GM18519 (cell line): ENCODE results near the gene FAM98B.
"Not testable (repeated sequence)": the region's sequence is repeated elsewhere in the genome, so short reads cannot be mapped to it uniquely, and the experiment has no call there.

Experiments
- ATAC-seq: cut with Tn5 transposase; IDR thresholded peaks from one replicate; pipeline ENCODE4 v1.9.1; 2021; ENCODE audit warnings: mild to moderate bottlenecking, moderate library complexity; ENCODE audit not compliant: unreplicated experiment, low FRiP score

The FAM98B gene

GRCh38 chr15:38453971-38454695 is at the start of gene FAM98B:
FAM98B (plus strand) TSS chr15:38454127; CDS start chr15:38454162, 35 bp downstream.
- peak; percentile 88 for ATAC-seq

GRCh38 chr15:38406436-38406835 is 47.5 kb upstream of the FAM98B start:
- no peak for ATAC-seq

- no peak for ATAC-seq
Observed at GRCh38 chr15:38408576-38408975, 45.4 kb upstream of the FAM98B start.

DNA sequence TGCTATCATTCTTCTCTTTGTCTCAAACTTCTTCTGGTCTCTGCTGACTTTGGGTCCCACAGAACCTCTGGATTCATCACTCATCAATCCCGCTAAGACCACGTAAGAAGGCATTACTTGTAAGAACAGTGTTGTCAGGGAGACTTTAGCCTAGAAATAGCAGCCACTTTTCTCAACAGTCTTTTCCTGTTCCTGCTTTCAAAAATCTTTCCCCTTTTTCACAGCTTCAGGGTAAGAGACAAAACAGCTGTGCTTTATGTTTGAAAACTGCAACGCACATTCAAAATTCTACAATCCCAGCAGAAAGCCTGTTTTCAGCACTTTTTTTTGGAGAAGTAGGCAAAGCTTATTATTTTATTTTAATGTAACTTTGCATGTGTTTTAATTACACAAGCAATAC is 42.0 kb upstream of the FAM98B start:
- ATAC-seq: no peak

DNA sequence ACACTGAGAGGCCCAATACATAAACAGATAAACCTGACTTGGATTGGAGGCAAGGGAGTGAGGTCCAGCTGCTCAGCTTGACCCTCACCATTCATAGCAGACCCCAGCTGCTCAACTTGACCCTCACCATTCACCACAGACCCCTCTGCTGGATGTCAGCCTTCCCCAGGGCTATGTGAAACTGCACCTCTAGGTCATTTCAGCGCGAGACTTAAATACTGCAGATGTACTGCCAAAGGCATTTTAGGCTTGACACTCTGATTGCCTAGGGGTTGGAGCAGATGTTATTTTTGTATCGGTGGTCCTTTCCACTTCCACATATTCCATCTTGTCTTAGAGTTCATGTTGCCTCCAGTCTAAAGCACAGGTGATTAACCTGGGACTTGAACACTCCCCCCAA is 41.5 kb upstream of the FAM98B start:
- no peak for ATAC-seq

DNA sequence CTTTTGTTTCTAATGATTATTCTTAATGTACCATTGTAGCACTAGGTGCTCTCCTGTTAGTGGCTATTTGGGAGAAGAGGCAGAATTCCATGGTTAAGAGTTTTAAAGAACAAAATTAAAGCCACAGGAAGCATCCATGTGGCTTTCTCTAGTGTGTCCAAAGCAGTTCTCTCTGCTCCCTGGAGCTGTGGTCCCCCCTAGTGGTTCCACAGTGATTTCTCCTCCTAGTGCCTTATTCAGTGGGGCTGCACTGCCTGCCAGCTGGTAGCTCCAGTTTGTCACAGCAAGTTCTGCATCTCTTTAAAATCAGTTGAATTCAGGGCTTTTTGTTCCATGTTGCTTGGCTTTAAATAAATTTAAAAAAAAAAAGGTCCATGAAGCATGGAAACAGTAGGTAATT is 39.6 kb upstream of the FAM98B start:
- ATAC-seq: no peak

GRCh38 chr15:38421069-38421690 is 32.7 kb upstream of the FAM98B start:
- no peak for ATAC-seq

- ATAC-seq: peak; percentile 38
Observed at GRCh38 chr15:38424101-38424552, 29.8 kb upstream of the FAM98B start.

DNA sequence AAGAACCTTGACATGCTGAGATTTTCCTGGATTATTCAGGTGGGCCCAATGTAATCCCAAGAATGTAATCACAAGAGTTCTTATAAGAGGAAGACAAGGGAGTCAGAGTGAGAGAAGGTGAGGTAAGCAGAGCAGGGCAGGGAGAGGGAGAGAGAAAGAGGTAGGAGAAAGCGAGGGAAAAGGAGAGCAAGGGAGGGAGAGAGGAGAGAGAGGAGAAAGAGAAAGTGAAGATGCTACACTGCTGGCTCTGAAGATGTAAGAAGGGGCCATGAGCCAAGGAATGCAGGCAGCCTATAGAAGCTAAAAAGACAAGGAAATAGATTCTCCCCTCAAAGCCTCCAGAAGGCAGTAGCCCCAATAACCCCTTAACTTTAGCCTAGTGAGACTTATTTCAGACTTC is 28.7 kb upstream of the FAM98B start:
- ATAC-seq: no peak

DNA sequence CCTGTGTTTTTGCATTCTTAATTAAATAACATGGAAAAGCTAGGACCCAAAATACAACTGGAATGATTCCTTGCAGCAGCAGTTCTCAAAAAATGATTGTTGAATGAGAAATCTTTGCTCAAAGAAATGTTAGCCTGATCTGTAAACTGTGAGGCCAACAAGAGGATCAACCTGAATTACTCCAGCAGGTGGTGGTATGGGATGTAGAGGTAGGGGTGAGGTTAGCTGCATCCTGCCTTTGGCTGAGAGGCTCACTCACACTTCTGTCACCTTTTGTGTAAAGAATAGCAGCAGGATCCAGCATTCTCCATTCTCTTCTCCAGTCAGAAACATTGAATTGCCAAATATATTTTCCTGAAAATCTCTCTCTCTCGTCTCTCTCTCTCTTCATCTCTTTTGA is 26.5 kb upstream of the FAM98B start:
- no peak for ATAC-seq

GRCh38 chr15:38430106-38430760 is 23.7 kb upstream of the FAM98B start:
- ATAC-seq: no peak

DNA sequence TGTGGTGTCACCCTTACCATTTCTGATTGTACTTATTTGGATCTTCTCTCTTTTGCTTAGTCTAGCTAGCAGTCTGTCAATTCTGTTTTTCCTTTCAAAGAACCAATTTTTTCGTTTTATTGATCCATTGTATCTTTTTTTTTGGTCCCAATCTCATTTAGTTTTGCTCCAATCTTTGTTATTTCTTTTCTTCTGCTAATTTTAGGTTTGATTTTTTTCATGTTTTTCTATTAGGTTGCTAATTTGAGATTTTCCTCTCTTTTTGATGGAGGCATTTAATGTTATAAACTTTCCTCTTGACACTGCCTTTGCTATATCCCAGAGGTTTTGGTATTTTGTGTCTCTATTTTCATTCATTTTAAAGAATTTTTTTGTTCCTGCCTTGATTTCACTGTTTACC is 16.9 kb upstream of the FAM98B start:
- no peak for ATAC-seq

DNA sequence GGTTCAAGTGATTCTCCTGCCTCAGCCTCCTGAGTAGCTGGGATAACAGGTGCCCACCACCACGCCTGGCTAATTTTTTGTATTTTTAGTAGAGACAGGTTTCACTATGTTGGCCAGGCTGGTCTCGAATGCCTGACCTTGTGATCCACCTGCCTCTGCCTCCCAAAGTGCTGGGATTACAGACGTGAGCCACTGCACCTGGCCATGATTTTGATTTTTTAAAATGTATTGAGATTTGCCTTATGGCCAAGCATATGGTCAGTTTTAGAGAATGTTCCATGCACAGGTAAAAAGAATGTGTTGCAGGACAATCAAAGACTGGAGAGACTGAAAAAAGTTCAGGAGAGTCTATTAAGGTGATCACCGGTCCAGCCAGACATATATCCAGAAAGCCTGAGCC is 16.3 kb upstream of the FAM98B start:
- not testable (repeated sequence) for ATAC-seq

- no peak for ATAC-seq
Observed at GRCh38 chr15:38438031-38438986, 15.6 kb upstream of the FAM98B start.

- peak; percentile 78 for ATAC-seq
Observed at GRCh38 chr15:38440353-38441129, 13.4 kb upstream of the FAM98B start.

GRCh38 chr15:38441130-38441519 is 12.8 kb upstream of the FAM98B start:
- ATAC-seq: no peak

DNA sequence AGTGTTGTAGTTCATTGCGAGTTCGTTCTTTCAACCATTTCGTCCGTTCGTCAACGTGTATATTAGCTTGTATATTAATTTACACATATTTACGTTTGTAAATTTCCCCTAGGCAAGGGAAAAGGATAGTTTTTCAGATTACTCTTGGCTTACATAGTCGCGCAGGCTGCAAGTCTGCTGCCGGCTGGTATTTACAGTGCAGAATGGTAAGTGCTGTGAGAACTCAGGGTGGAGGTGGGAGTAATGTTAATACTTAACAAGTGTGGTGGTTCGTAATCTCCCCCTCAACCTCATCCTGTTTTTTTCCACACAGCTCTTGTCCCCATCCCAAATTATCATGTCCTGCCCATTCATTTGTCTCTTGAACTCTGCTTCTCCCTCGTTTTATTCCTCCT is 766 bp downstream of the FAM98B start:
- no peak for ATAC-seq

DNA sequence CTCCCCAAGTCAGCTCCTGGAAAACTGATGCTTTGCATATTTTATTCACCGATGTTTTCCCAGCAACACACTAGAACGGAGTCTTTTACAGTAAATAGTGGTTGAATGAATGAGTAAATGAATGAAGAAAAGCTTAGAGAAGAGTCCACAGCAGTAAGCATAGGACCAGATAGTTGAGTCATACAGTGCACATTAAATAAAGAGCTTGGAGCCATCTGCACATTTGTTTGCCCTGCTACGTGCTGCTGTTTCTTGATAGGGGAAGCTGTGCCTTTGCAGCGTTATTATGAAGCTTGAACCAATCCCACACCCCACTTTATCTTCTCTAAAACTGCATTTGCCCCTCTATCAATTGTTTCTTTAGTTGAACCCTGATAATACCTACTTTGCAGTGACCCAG is 1.2 kb downstream of the FAM98B start:
- ATAC-seq: no peak

DNA sequence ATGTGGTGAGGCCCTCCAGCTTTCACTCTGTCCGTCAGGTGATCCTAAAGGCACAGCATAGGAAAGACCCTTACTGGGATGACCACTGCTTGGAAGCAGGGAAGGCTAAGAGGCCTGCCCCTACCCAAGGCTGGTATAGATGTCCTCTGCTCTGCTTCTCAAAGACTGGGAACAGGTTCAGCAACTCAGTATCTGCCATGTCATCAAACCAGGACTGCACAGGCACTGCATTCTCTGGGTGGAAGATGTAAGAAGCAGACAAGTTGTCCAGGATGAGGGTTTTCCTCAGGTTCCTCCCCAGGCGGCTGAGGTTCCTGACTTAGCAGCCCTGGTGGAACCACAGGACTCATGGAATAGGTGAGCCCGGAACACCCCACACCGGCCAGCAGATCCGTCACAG is 4.7 kb downstream of the FAM98B start:
- ATAC-seq: no peak

DNA sequence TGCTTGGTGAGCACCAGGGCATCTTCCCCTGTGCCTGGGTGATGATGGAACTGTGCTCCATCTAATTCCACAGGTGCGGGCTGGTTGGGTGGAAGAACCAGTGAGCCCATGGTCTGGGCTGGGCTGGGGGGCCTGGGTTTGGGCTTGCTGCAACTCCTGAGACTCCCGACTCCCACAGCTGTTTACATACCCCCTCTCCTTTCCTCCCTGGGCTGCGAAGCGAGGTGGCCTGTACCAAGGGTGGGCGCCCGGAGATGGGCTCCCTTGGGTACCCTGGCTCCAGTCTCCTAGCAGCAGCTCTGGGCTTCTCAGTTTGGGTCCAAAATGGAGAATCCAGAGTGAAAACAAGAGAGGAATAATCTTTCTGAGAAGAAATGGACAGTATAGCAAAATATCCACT is 5.6 kb downstream of the FAM98B start:
- no peak for ATAC-seq
